ENCODE results near the gene CCDC88C. TPM values are rescaled to one million over a fixed set of nuclear protein-coding genes. Genes with fewer than 3 reads are reported as not detected.

CCDC88C gene
- polyA plus RNA-seq, 1 donor (not counting 4 experiments of a cell fraction or from before 2014, with no cell fraction given): 2.4 TPM

GRCh38 chr14:91252871-91253794, 164.5 kb downstream of the CCDC88C start:
- Histone ChIP-seq H3K9me3 (ENCODE audit: control insufficient read depth, low read depth, low read length) (no peaks in the 10 kb centered on the region), H3K9ac (ENCODE audit: control insufficient read depth, extremely low read depth, insufficient read depth, low read length) (peak overlapping the region; percentile 68), H3K9me1 (ENCODE audit: control insufficient read depth, extremely low read depth, insufficient read depth, low read length) (no peaks in the 10 kb centered on the region), H3K4me3 (ENCODE audit: control insufficient read depth in 2 of 3, extremely low read depth in 1 of 3, insufficient read depth in 2 of 3, low read depth in 1 of 3, low read length in 3 of 3) (peak overlapping the region; percentile 44 to 64 (median 51)), H3K4me1 (ENCODE audit: control insufficient read depth, extremely low read depth, insufficient read depth, low read length) (peaks cover 14% of the 10 kb centered on the region), H3K36me3 (ENCODE audit: control insufficient read depth in 2 of 2, extremely low read depth in 1 of 2, insufficient read depth in 2 of 2, low read length in 2 of 2) (no peaks in the 10 kb centered on the region), H4K20me1 (ENCODE audit: control insufficient read depth, extremely low read depth, insufficient read depth, low read length) (no peaks in the 10 kb centered on the region), H3K27me3 (ENCODE audit: control insufficient read depth, extremely low read depth, insufficient read depth, low read length) (no peaks in the 10 kb centered on the region), H2AFZ (ENCODE audit: control insufficient read depth, low read length) (peak overlapping the region; percentile 62), H3K79me2 (ENCODE audit: control insufficient read depth, insufficient read depth, low read length) (no peaks in the 10 kb centered on the region), H3K4me2 (ENCODE audit: control insufficient read depth, extremely low read depth, insufficient read depth, low read depth, low read length) (peak overlapping the region; percentile 84), H3K27ac (ENCODE audit: control insufficient read depth, insufficient read depth, low read length) (no peak overlapping the region)
- FAIRE-seq (no peak), DNase-seq (ENCODE audit: low read depth, low spot score) (no peak)
- TF ChIP-seq EZH2 (IDR thresholded peaks at IDR 0.05; ENCODE audit: low read length): no peak
- TF ChIP-seq CTCF (optimal IDR thresholded peaks at IDR 0.05 in 1 of 3, IDR thresholded peaks at IDR 0.05 in 1 of 3, conservative IDR thresholded peaks at IDR 0.05 in 1 of 3; ENCODE audit: extremely low read depth in 1 of 3, insufficient read depth in 2 of 3, low read length in 3 of 3): peak in 1 of 3 experiments; percentile 6
- dilution Hi-C loops (cut with MboI; ENCODE audit: extremely low pct_ligation_motif_present, low sequenced_read_pairs): no loop called here

GRCh38 chr14:91250912-91251311, 166.7 kb downstream of the CCDC88C start:
- Histone ChIP-seq H3K27ac (ENCODE audit: control insufficient read depth, insufficient read depth, low read length) (no peak overlapping the region), H4K20me1 (ENCODE audit: control insufficient read depth, extremely low read depth, insufficient read depth, low read length) (no peaks in the 10 kb centered on the region), H3K4me1 (ENCODE audit: control insufficient read depth, extremely low read depth, insufficient read depth, low read length) (peaks cover 8% of the 10 kb centered on the region), H3K9me1 (ENCODE audit: control insufficient read depth, extremely low read depth, insufficient read depth, low read length) (no peaks in the 10 kb centered on the region), H3K4me2 (ENCODE audit: control insufficient read depth, extremely low read depth, insufficient read depth, low read depth, low read length) (no peak overlapping the region), H2AFZ (ENCODE audit: control insufficient read depth, low read length) (no peak overlapping the region), H3K79me2 (ENCODE audit: control insufficient read depth, insufficient read depth, low read length) (no peaks in the 10 kb centered on the region), H3K27me3 (ENCODE audit: control insufficient read depth, extremely low read depth, insufficient read depth, low read length) (no peaks in the 10 kb centered on the region), H3K36me3 (ENCODE audit: control insufficient read depth in 2 of 2, extremely low read depth in 1 of 2, insufficient read depth in 2 of 2, low read length in 2 of 2) (no peaks in the 10 kb centered on the region), H3K9me3 (ENCODE audit: control insufficient read depth, low read depth, low read length) (no peaks in the 10 kb centered on the region), H3K9ac (ENCODE audit: control insufficient read depth, extremely low read depth, insufficient read depth, low read length) (no peak overlapping the region), H3K4me3 (ENCODE audit: control insufficient read depth in 2 of 3, extremely low read depth in 1 of 3, insufficient read depth in 2 of 3, low read depth in 1 of 3, low read length in 3 of 3) (no peak overlapping the region)
- DNase-seq (ENCODE audit: low read depth, low spot score): no peak
- dilution Hi-C loops (cut with MboI; ENCODE audit: extremely low pct_ligation_motif_present, low sequenced_read_pairs): no loop called here
- no peak for FAIRE-seq
- TF ChIP-seq EZH2 (IDR thresholded peaks at IDR 0.05; ENCODE audit: low read length) (no peak), CTCF (optimal IDR thresholded peaks at IDR 0.05 in 1 of 3, IDR thresholded peaks at IDR 0.05 in 1 of 3, conservative IDR thresholded peaks at IDR 0.05 in 1 of 3; ENCODE audit: extremely low read depth in 1 of 3, insufficient read depth in 2 of 3, low read length in 3 of 3) (no peak)

Measured in keratinocyte (primary cell).